ENCODE measurements around the gene USP22.
A peak's percentile ranks its signal among the peaks of the same experiment; 100 is the strongest.

The USP22 gene

DNA sequence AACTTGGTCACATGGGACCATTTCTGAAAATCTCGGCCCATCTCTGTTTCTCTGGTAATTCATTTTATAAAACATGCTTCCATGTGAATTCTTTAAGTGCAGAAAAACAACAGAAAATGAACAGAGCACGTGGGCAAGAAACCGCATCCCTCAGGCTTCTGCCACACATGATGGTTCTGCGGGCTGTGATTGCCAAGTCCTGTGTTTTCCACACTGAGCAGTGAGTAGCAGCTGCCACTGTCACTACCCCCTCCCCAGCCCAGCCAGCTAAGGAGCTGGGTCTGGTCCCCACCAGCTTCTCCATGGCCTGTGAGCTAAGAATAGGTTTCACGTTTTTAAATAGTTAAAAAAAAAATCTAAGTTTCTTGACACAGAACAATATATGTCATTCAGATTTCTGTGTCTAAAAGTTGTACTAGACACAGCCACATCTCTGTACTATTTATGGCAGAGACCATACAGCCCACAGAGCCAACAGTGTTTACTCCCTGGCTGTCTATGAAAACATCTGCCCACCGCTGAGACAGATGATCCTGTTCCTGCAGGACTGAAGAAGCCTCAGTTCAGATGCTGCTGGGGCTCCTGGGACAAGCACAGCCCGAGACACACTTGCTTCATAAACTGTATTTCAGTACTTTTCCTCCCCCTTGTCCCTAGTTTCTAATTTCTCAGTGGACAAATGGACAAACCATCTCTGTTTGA is 41.5 kb downstream of the USP22 start:
- DNase-seq (ENCODE audit: low read depth): no peak

DNA sequence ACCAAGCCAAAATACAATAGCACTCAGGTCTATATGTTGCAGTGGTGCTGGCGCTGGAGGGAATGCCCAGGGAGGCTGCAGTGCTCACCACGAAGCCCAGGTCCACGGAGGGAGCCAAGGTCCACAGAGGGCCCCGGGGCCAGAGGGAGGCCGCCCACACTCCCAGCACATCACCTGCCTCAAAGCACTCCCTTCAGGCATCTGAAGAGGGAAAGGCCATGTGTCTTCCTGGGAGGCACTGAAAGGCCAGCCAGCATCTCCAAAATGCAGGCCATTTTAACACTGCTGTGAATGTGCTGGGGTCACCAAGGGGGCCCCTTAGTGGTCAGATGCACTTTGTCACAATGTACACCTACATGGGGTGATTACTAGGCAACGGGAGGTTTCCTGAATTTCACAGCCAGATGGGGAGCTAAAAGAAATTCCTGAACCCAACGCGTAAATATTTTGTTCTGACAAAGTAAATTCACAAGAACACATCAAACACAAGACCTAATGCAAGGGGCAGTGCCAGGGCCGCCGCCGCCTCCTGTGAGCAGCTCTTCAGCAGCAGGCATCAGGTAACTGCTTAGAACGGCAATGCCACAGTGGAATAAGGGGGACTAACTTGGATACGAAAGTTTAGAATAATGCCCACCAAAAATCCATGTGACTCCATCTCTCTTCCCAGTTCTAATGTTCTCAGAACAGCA is 42.8 kb downstream of the USP22 start:
- no peak for DNase-seq (ENCODE audit: low read depth)

DNA sequence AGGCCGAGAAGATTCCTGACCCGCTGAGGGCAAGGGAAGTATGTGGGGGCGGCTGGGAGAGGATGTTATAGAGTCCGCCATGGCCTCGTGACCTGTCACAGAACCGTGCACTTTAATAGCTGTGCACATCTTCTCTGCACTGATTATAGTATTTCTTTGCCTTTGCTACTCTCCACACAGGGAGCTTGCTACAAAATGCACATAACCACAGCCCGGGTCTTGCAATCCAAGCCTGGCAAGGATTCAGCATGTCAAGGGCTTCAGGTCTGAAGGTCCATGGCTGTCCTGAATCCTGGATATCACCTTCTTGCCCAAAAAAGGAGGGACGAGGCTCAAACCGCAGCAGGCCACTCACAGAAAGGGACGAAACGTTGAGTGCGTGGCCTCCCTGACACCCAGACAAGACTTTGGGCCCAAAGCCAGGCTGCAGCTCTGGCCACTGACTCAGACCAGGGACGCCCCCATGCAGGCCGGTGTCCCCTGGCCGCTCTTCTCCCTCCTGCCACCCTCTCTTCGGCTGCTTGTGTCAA is 43.7 kb downstream of the USP22 start:
- no peak for DNase-seq (ENCODE audit: low read depth)

DNA sequence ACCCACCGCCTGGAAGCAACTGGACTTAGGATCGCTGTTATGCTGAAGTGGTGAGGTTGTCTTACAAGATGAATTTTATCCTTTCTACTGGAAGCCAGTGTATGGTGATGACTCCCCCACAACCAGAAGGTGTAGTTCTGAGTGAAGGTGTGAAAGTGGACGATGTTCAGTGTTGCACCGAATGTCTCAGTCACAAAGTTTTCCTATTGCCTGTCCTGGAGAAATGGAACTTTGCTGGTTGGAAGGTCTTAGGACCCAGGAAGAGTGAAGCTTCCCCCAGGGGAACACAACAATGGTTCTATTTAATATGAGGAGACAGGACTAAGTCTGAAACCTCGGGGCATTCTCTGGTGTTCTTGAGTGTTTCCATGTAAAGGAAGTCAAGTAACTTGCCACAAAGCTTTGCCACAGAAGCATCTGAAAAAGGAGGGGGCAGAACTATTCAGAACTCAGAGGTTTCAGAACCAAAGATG is 44.2 kb downstream of the USP22 start:
- no peak for DNase-seq (ENCODE audit: low read depth)

DNA sequence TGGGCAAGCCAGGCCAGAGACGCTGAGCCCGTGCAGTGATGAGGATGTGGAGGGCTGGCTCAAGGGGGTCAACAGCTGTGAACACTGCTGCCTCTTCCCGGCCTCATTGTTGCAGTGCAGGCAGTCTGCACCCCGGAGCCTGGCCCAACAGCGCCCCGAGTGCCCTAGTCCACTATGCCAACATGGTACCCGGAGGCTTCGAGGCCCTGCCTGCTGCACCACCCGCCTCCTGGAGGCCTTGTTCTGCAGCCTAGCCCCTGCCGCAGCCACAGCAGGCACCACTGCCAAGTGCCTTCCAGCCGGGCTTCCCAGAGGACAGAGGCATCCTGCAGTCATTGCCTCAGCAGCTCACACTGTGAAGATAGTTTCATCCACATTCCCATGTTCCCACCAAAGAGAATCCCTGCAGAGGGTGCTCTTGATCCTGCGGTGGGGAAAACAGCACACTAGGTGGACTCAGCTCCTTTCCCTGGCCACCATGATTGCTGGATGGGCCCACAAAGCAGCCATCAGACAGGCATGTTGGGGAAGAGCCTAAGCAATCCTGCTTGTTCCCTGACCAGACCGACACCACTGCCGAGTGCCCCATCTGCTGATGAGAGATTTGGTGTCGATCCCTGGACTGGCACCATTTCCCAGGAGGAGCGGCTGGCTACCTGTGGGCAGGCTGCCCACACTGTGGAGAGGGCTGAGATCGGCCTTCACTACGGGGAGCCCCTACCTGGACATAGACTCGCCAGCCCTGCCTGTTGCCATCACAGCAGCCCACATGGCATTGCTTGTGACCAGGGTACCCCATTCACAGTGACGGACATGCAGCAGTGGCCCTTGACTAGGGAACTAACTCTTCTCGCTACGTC is 44.9 kb downstream of the USP22 start:
- DNase-seq (ENCODE audit: low read depth): no peak

DNA sequence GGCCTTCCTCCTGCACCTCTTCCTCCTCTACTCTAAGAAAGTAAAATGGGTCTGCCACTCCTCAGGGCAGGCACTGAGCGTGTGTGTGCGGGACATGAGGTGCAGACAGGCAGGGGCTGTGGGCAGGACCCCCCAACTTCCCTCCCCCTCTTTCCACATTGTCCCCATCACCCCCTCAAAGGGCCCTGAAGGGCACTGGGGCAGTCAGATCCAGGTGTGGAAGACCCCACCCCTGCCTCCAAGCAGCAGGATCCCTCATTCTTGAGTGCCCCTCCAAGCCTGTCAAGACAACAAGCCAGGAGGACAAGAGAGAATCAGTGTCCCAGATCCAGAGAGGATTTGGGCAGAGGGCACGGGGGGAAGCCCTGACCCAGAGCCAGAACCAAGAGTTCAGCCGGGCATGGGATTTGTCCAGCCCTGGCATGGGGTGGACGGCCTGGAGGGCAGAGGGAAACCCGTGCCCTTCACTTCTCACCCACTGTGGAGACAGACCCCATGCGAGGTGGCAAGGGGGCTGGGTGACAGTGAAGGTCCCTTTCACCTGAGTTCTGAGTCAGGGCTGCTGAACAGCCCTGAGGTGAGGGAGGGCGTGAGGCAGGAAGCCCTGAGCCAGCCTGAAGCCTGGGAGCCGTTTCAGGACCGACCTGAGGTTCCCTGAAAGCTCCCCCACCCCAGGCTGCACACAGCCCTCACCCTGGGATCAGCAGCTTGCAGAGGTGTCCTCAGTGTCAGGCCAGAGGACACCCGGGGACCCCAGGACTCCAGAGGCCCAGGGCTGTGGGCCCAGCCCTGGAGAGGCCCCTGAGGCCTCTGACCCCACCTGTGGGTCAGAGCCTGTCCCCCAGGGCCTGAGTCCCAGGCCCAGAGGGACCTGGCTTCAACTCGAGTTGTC is 45.8 kb downstream of the USP22 start:
- DNase-seq (ENCODE audit: low read depth): no peak

DNA sequence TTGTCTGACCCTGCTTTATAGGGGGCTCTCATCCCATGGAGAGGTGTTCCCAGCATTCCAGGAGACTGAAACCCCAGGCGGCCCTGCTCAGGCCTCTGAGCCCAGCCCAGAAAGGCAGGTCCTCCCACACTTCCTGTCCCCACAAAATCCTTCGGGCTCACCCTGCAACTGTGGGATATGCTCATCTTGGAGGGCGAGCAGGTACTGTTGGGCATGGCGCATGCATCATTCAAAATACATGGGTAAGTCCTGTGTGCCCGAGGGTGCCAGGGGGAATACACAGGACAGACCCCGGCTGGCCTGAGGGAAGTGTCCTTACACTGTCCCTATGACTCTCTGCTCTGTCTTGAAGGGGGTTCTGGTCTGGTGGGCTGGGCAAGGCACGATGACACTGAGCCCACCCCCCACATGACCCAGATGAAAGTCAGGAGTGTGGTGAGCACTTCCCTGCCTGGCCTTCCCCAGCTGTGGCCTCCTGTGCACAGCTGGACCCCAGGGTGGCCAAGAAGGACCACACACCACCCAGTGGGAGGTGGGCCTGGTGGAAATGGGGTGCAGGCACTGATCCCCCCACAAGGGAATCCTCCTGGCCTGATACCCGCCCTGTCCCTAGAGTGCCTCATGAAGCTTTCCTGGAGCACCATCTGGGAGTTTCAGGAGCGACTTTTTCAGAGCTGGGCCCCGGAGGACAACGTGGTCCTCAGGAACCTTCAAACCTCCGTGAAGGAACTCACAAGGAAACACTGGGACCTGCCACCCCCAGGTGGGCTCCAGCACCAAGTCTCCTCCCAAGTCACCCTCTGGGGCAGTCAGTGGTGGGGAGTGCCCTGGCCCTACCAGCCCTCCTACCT is 46.7 kb downstream of the USP22 start:
- no peak for DNase-seq (ENCODE audit: low read depth)

DNA sequence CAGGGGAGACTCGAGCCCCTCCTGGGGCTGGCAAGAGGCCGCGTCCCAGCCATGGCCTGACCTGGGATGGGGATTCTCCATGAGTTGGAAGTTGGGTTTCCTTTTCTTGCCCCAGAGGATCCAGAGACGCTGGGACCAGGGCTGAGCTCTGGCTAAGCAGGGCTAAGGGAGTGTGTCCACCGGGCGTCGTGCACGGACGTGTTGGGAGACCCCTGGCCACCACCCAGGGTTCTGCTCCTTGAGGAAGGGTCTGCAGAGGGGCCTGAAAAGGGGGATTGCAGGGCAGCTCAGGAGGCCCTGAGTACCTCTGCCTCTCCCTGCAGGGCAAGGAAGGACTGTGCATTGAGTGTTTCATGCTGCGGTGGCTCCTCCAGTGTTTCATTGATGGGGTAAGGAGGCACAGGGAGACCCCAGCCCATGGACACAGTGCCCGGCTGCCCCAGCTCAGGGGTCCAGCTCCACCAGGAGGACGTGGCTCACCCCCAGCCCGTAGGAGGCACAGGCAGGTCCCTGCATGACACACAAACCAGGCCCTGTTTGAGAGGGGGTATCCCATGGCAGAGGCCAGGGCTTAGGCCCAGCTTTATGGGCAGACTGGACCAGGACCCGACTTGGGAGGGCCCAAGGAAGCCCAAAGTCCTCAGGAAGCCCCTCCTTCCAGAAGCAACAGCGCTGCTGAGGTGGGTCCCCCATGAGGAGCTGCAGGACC is 47.5 kb downstream of the USP22 start:
- no peak for DNase-seq (ENCODE audit: low read depth)

DNA sequence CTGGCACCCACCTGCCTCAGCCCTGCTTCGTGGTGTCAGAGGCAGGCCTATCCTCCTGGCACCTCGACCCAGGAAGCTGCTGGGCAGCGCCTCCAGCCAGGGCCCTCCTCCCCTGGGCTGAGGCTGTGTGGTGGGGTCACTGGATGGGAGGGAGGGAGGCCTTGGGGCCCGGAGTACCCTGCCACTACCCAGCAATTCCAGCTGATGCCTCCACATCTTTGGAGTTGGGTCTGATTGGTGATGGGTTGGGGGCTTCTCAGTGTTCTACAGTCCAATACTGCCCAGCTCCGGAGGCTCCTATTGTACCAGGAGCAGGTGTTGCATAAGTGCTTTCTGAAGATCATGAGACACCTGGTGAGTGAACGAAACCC is 48.0 kb downstream of the USP22 start:
- no peak for DNase-seq (ENCODE audit: low read depth)

DNA sequence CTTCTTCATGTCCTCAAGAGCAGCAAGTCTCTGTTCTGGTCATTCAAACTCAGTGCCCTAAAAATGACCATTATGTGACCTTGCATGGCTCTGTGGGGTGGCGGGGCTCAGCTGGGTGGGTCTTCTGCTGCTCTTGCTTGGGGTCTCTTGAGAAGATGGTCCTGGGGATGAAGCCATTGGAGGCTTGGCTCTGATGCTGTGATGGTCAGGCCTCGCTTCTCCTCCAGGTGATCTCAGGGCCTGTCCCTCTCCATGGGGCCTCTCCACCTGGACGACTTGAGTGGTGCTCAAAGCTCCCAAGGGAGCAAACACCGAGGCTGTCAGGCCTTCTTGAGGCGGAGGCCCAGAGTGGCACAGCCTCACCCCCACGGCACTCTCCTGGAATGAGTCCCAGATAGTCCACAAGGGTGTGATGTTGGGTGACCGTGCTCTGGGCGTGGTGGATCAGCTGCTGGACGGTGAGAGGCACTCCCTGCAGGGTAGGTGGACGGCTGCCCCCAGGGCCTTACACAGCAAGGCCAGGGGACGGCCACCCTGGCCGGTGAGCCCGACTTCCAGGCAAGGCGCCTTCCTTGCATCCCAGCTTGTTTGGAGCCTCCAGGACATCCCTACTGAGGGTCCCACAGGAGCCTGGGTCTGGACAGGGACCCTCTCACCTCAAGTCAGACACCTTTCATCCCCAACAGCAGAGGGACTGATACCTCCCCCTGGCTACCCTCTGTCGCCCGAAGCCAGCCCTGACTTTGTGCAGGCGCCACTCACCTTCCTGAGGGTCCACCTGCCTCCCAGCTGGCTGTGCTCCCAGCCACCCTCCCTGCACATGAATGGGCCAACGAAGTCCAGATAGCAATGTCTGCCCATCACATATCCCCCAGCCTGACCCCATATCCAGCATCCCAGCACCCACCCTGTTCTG is 48.7 kb downstream of the USP22 start:
- DNase-seq (ENCODE audit: low read depth): no peak

DNA sequence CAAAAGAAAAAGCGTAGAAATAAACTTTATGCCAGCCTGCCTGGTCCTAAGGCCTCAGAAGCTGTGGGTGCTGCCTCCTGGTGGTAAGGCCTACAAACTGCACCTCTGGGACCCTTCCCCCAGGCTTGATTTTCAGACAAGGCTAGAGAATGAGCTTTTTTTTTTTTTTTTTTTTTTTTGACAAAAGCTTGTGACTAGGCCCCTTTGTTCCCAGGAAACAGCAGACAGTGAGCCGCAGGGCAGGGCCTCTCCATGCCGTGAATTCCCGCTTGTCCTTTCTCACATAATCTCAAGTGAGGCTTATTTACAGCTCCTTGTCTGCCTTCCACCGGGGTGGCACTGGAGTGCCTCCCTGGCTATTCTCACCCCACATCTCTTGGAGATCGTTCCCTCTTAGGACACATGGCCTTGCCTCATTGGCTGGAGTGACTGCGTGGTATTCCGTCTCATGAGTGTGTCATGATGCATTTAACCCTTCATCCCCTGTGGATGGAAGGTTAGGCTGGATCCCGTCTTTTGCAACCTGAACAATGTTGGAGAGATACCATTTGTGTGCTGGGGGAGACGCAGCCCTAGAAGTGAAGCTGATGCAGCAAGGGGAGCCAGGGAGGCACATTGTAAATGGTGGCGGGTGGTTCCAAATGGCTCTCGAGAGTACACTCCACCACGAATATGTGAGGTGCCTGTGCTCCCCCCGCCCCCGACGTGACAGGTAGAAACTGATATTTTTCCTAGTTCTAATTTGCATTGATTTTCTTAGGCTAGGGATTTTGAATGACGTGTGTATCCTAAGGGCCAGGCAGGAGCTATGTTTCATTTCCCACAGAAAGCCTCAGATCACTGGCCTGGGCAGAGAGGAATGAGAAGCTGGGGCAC is 49.6 kb downstream of the USP22 start:
- peak; percentile 52 for DNase-seq (ENCODE audit: low read depth)

DNA sequence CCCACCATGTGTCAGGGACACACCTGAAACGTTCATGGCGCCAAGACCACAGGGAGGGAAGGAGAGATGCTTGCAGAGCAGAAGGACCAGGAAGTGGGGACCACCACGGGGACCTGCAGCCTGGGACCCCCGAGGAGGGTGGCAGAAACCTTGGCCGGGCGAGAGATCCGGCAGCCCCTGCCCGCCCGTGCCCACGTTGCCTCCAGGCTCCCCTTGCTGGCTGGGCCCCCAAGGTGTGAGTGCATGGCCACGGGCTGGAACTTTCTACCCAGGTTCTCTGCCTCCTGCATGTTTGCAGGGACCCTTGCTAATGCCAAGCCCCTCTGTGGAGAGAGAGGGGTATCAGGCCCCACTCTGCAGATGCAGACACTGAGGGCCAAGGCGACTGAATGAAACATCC is 50.4 kb downstream of the USP22 start:
- no peak for DNase-seq (ENCODE audit: low read depth)

DNA sequence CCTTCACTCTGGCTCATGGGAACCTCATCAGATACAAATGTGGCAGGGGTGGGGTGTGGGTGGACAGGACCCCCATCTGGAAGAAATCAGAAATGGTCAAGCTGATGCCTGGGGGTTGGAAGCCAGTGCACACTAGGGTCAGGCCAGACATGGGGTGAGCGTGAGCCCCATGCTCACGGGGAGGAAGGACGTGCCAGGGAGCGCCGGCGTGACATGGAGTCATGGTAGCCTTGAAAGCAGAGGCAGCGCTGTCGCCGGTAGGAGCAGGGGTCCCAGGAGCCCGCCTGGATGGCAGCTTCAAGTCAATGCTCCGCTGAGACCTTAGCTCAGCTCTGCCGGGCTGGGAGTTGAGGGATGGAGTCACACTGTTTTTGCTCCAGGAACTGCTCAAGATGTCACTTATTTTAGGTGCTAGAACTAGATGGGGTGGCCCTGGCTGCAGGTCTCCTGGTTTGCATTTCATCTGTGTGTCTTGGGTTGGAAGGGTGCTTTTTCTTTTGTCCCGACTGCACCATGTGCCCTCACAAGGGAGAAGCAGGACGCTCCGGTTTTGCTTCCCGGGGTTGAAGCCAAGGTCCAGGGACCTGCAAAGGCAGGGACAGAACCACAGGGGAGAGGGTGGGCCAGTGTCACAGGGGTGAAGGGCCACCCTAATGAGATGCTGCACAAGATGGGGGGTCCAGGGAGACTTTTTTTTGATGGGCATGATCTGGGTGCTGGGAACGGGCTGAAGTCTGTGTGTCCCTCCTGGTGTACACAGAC is 51.4 kb downstream of the USP22 start:
- no peak for DNase-seq (ENCODE audit: low read depth)

DNA sequence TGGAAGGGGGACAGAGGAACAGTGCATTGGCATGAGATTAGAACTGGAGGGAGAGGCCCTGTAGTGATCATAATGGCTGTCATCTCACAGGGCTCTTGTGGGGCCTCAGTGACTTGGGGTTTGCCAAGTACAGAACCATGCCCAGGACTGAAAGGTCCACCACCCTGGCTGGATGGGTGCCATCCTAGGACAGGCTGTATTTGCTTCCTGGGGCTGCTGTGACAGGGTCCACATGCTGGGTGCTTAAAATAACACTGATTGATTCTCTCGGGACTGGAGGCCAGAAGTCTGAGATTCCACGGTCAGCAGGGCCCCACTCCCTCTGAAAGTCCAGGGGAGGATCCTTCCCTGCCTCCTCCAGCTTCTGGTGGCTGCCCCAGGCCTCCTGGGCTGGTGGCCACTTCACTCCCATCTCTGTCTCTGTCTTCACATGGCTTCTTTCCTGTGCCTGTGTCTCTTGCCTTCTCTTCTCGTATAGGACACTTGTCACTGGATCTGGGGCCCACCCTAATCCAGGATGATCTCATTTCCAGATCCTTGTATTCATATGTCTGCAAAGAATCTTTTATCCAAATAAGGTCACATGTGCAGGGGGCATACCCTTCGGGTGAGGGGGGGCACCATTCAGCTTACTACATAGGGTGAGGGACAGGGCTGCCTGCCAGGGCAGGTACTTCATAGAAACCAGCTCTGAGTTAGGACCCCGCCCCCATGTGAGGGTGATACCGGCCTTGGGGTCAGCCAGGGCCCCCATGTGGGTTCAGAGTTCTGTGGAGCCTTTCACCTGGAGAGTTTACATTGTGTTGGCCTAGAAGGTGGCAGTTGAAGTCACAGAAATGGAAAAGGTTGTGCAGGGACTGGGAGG is 52.6 kb downstream of the USP22 start:
- no peak for DNase-seq (ENCODE audit: low read depth)

DNA sequence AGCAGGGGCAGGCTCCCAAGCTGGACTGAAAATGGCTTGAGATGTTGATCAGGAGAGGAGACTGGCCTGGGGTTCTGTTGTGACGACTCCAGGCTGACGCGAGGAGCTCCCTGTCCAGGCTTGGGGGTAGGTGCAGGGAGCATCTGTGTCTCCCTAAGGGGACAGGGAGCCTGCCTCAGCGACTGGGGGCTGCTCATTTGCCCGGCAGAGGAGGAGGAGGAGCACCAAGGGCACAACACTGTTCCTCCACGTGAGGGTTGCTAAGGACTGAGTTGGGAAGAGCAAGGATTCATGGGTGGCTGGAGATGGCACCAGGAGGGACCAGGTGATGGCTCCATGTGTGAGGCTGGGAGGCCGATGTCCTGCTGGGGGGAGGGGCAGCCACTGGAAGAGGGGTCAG is 53.3 kb downstream of the USP22 start:
- DNase-seq (ENCODE audit: low read depth): no peak

DNA sequence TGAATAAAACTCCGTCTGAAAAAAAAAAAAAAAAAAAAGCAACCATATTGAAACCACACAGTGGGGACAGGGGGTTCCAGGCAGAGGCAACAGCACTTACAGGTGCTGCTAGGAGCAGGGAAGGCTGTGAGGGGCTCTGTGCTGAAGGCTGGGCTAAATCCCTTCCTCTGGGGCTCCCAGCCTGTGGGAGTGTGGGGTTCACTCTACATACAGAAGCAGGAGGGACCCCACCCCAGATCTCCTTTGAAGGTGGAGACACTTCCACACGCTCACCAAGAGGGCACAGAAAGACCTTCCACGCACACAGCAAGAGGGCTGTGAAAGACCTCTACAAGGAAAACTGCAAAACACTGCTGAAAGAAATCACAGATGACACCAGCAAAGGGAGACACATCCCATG is 53.9 kb downstream of the USP22 start:
- DNase-seq (ENCODE audit: low read depth): no peak
